ENCODE data around the gene DHCR24. TPM values are rescaled to one million over a fixed set of nuclear protein-coding genes. Genes with fewer than 3 reads are reported as not detected.
"Not testable (repeated sequence)": the region's sequence is repeated elsewhere in the genome, so short reads cannot be mapped to it uniquely, and the experiment has no call there.

DHCR24 gene
- polyA plus RNA-seq, 1 donor (not counting 4 experiments of a cell fraction or from before 2014, with no cell fraction given) = 363 TPM

DNA sequence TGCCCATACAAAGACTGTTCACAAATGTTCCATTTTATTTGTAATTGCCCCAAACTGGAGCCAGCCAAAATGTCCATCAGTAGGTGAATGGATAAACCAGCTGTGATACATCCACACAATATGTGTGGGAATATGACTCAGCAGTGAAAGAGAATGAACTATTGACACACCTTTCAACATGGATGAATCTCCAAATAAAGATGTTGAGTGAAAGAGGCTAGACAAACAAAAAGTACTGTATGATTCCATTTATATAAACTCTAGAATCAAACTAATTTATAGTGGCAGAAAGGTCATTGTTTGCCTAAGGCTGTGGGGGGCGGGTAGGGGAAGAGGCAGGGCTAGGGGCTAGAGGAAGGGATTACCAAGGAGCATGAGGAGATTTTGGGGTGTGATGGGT lies 4.5 kb downstream of the DHCR24 start:
- Histone ChIP-seq H3K4me2 (ENCODE audit: control insufficient read depth, extremely low read depth, insufficient read depth, low read depth, low read length) (peak overlapping the region; percentile 19), H3K27me3 (ENCODE audit: control insufficient read depth, extremely low read depth, insufficient read depth, low read length) (no peaks in the 10 kb centered on the region), H2AFZ (ENCODE audit: control insufficient read depth, low read length) (no peak overlapping the region), H3K4me1 (ENCODE audit: control insufficient read depth, extremely low read depth, insufficient read depth, low read length) (peaks cover 43% of the 10 kb centered on the region), H3K9me3 (ENCODE audit: control insufficient read depth, low read depth, low read length) (no peaks in the 10 kb centered on the region), H3K9me1 (ENCODE audit: control insufficient read depth, extremely low read depth, insufficient read depth, low read length) (peaks cover 4% of the 10 kb centered on the region), H3K36me3 (ENCODE audit: control insufficient read depth in 2 of 2, extremely low read depth in 1 of 2, insufficient read depth in 2 of 2, low read length in 2 of 2) (peaks cover 17 to 39% of the 10 kb centered on the region in 2 experiments), H3K79me2 (ENCODE audit: control insufficient read depth, insufficient read depth, low read length) (peaks cover 92% of the 10 kb centered on the region), H3K4me3 (ENCODE audit: control insufficient read depth in 2 of 3, extremely low read depth in 1 of 3, insufficient read depth in 2 of 3, low read depth in 1 of 3, low read length in 3 of 3) (no peak overlapping the region), H3K9ac (ENCODE audit: control insufficient read depth, extremely low read depth, insufficient read depth, low read length) (no peak overlapping the region), H3K27ac (ENCODE audit: control insufficient read depth, insufficient read depth, low read length) (peak overlapping the region; percentile 51), H4K20me1 (ENCODE audit: control insufficient read depth, extremely low read depth, insufficient read depth, low read length) (peaks cover 48% of the 10 kb centered on the region)
- FAIRE-seq (peak; percentile 60), DNase-seq (ENCODE audit: low read depth, low spot score) (no peak)
- no peak for TF ChIP-seq EZH2 (IDR thresholded peaks at IDR 0.05; ENCODE audit: low read length)
- no peak for TF ChIP-seq CTCF (optimal IDR thresholded peaks at IDR 0.05 in 1 of 3, IDR thresholded peaks at IDR 0.05 in 1 of 3, conservative IDR thresholded peaks at IDR 0.05 in 1 of 3; ENCODE audit: extremely low read depth in 1 of 3, insufficient read depth in 2 of 3, low read length in 3 of 3)
- dilution Hi-C loops (cut with MboI; ENCODE audit: extremely low pct_ligation_motif_present, low sequenced_read_pairs) = no loop called here

DNA sequence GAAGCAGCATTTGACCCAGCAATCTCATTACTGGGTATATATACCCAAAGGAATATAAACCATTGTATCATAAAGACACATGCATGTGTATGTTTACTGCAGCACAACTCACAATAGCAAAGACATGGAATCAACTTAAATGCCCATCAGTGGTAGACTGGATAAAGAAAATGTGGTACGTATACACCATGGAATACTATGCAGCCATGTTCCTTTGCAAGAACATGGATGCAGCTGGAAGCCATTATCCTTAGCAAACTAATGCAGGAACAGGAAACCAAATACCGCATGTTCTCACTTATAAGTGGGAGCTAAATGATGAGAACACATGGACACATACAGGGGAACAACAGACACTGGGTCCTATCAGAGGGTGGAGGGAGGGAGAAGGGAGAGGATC lies 5.4 kb downstream of the DHCR24 start:
- H3K4me3 ChIP-seq (ENCODE audit: control insufficient read depth in 2 of 3, extremely low read depth in 1 of 3, insufficient read depth in 2 of 3, low read depth in 1 of 3, low read length in 3 of 3); H3K9ac ChIP-seq (ENCODE audit: control insufficient read depth, extremely low read depth, insufficient read depth, low read length); H3K27ac ChIP-seq (ENCODE audit: control insufficient read depth, insufficient read depth, low read length); H3K9me3 ChIP-seq (ENCODE audit: control insufficient read depth, low read depth, low read length); dilution Hi-C loops (cut with MboI; ENCODE audit: extremely low pct_ligation_motif_present, low sequenced_read_pairs); FAIRE-seq; DNase-seq (ENCODE audit: low read depth, low spot score); H3K9me1 ChIP-seq (ENCODE audit: control insufficient read depth, extremely low read depth, insufficient read depth, low read length); H2AFZ ChIP-seq (ENCODE audit: control insufficient read depth, low read length); H3K27me3 ChIP-seq (ENCODE audit: control insufficient read depth, extremely low read depth, insufficient read depth, low read length); H3K4me2 ChIP-seq (ENCODE audit: control insufficient read depth, extremely low read depth, insufficient read depth, low read depth, low read length): not testable (repeated sequence)
- peaks cover 46% of the 10 kb centered on the region for H3K4me1 ChIP-seq (ENCODE audit: control insufficient read depth, extremely low read depth, insufficient read depth, low read length)
- H3K79me2 ChIP-seq (ENCODE audit: control insufficient read depth, insufficient read depth, low read length) = peaks cover 97% of the 10 kb centered on the region
- H3K36me3 ChIP-seq (ENCODE audit: control insufficient read depth in 2 of 2, extremely low read depth in 1 of 2, insufficient read depth in 2 of 2, low read length in 2 of 2) = peaks cover 22 to 43% of the 10 kb centered on the region in 2 experiments
- H4K20me1 ChIP-seq (ENCODE audit: control insufficient read depth, extremely low read depth, insufficient read depth, low read length) = peaks cover 51% of the 10 kb centered on the region

DNA sequence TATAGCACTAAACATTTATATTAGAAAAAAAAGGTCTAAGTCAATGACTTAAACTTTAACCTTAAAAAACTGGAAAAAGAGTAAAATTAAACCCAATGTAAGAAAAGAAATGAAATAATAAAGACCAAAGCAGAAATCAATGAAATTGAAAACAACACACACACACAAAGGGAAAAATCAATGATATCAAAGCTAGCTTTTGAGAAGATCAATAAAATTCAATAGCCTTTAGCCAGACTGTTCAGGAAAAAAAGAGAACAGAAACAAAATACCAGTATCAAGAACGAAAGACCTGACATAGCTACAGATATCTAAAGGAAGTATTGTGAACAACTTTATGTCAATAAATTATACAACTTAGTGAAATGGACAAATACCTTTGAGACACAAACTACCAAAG lies 7.1 kb downstream of the DHCR24 start:
- H3K79me2 ChIP-seq (ENCODE audit: control insufficient read depth, insufficient read depth, low read length) = peaks cover 95% of the 10 kb centered on the region
- FAIRE-seq (no peak), DNase-seq (ENCODE audit: low read depth, low spot score) (no peak)
- no peak overlapping the region for H3K4me2 ChIP-seq (ENCODE audit: control insufficient read depth, extremely low read depth, insufficient read depth, low read depth, low read length)
- H3K4me1 ChIP-seq (ENCODE audit: control insufficient read depth, extremely low read depth, insufficient read depth, low read length) = peaks cover 42% of the 10 kb centered on the region
- H4K20me1 ChIP-seq (ENCODE audit: control insufficient read depth, extremely low read depth, insufficient read depth, low read length) = peaks cover 45% of the 10 kb centered on the region
- H3K9me1 ChIP-seq (ENCODE audit: control insufficient read depth, extremely low read depth, insufficient read depth, low read length) = peaks cover 4% of the 10 kb centered on the region
- H3K9me3 ChIP-seq (ENCODE audit: control insufficient read depth, low read depth, low read length) = no peaks in the 10 kb centered on the region
- dilution Hi-C loops (cut with MboI; ENCODE audit: extremely low pct_ligation_motif_present, low sequenced_read_pairs) = no loop called here
- H3K36me3 ChIP-seq (ENCODE audit: control insufficient read depth in 2 of 2, extremely low read depth in 1 of 2, insufficient read depth in 2 of 2, low read length in 2 of 2) = peaks cover 34 to 53% of the 10 kb centered on the region in 2 experiments
- H3K27ac ChIP-seq (ENCODE audit: control insufficient read depth, insufficient read depth, low read length) = no peak overlapping the region
- H3K4me3 ChIP-seq (ENCODE audit: control insufficient read depth in 2 of 3, extremely low read depth in 1 of 3, insufficient read depth in 2 of 3, low read depth in 1 of 3, low read length in 3 of 3) = no peak overlapping the region
- H3K27me3 ChIP-seq (ENCODE audit: control insufficient read depth, extremely low read depth, insufficient read depth, low read length) = no peaks in the 10 kb centered on the region
- no peak overlapping the region for H3K9ac ChIP-seq (ENCODE audit: control insufficient read depth, extremely low read depth, insufficient read depth, low read length)
- TF ChIP-seq EZH2 (IDR thresholded peaks at IDR 0.05; ENCODE audit: low read length) (no peak), CTCF (optimal IDR thresholded peaks at IDR 0.05 in 1 of 3, IDR thresholded peaks at IDR 0.05 in 1 of 3, conservative IDR thresholded peaks at IDR 0.05 in 1 of 3; ENCODE audit: extremely low read depth in 1 of 3, insufficient read depth in 2 of 3, low read length in 3 of 3) (no peak)
- H2AFZ ChIP-seq (ENCODE audit: control insufficient read depth, low read length) = no peak overlapping the region

All from keratinocyte (primary cell).